Measurements from ENCODE around the gene NCF1.

- TF ChIP-seq EZH2phosphoT487 (IDR thresholded peaks at IDR 0.05; ENCODE audit: low read depth, severe bottlenecking, unreplicated experiment) (no peak), CTCF (IDR thresholded peaks at IDR 0.05; ENCODE audit: poor library complexity) (no peak)
Observed at GRCh38 chr7:74726309-74727101, 47.3 kb upstream of the NCF1 start.
